Bronchial epithelial cell (primary cell): ENCODE results near the gene FNDC3A. TPM values are rescaled to one million over a fixed set of nuclear protein-coding genes. Genes with fewer than 3 reads are reported as not detected.
"Not testable (repeated sequence)": the region's sequence is repeated elsewhere in the genome, so short reads cannot be mapped to it uniquely, and the experiment has no call there.

ENCODE experiments used
- DNase-seq: peaks from one replicate; pipeline ENCODE4 v3.0.0-alpha.2; 2010; ENCODE audit warnings: low read depth
- FAIRE-seq: peaks from 2 replicates; lab custom pipeline; 2011; peaks lifted over from hg19 to GRCh38; lab: Jason Lieb, UNC
- H3K27me3 ChIP-seq: 2 replicates; pipeline ENCODE4 v1.5.1; 2011; ENCODE audit warnings: low read length; ENCODE audit not compliant: control insufficient read depth, insufficient read depth
- H3K36me3 ChIP-seq: 2 replicates; pipeline ENCODE4 v1.5.1; 2011; ENCODE audit warnings: low read length; ENCODE audit not compliant: control insufficient read depth, insufficient read depth
- H3K4me3 ChIP-seq: 2 replicates; pipeline ENCODE4 v1.5.1; 2011; ENCODE audit warnings: mild to moderate bottlenecking, low read depth, low read length, control low read depth
- total RNA-seq: library from RNA; depleted of rRNA; stranded (reverse); fragments of >200 nt; gene quantifications from 2 replicates; pipeline ENCODE4 v1.2.1, GENCODE V29; 2014
- TF ChIP-seq, protein P1 (sequence below): IDR thresholded peaks from 2 replicates; pipeline ENCODE4 v1.5.1; 2011; ENCODE audit warnings: mild to moderate bottlenecking, moderate library complexity, low read length, control low read depth, inconsistent platforms; ENCODE audit not compliant: insufficient read depth, severe bottlenecking

FNDC3A gene
- total RNA-seq, 1 donor from 2014 or later = 24.0 TPM

DNA sequence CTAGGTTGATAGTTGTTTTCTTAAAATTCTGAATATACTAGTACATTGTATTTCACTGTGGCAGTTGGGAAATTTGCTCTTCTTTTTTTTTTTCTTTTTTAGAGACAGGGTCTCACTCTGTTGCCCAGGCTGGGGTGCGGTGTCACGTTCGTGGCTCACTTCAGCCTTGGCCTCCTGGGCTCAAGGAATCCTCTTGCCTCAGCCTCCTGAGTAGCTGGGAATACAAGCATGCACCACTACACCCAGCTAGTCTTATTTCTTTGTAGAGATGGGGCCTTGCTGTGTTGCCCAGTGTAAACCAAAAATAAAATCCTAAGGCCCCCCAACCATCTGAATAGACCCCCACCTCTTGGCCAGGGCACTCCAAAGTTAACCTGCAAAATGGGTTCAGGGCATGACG is 79.3 kb downstream of the FNDC3A start:
- Histone ChIP-seq H3K27me3 (no peaks in the 10 kb centered on the region), H3K4me3 (no peak overlapping the region), H3K36me3 (no peaks in the 10 kb centered on the region)
- DNase-seq = no peak
- FAIRE-seq = no peak
- TF ChIP-seq, protein P1, sequence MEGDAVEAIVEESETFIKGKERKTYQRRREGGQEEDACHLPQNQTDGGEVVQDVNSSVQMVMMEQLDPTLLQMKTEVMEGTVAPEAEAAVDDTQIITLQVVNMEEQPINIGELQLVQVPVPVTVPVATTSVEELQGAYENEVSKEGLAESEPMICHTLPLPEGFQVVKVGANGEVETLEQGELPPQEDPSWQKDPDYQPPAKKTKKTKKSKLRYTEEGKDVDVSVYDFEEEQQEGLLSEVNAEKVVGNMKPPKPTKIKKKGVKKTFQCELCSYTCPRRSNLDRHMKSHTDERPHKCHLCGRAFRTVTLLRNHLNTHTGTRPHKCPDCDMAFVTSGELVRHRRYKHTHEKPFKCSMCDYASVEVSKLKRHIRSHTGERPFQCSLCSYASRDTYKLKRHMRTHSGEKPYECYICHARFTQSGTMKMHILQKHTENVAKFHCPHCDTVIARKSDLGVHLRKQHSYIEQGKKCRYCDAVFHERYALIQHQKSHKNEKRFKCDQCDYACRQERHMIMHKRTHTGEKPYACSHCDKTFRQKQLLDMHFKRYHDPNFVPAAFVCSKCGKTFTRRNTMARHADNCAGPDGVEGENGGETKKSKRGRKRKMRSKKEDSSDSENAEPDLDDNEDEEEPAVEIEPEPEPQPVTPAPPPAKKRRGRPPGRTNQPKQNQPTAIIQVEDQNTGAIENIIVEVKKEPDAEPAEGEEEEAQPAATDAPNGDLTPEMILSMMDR = no peak

DNA sequence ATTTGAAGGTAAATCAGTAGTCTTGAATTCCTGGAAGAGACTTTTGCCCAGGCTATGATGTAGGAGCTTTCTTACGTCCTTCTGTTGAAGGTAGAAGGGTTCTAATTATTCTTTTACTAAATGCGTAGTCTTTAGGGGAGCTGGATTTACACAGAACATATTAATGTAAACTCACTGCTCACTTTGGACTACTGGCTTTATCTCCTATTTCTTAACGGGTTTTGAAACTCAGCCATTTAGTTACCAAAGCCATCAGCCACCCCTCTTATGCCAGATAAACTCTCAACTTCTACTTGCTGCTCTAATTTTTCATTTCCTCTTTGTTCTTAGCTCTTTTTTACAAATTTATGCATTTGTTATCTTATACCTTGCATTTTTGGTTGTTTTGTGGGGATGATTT is 81.5 kb downstream of the FNDC3A start:
- DNase-seq = no peak
- TF ChIP-seq, protein P1 = no peak
- H3K36me3 ChIP-seq = no peaks in the 10 kb centered on the region
- H3K27me3 ChIP-seq = no peaks in the 10 kb centered on the region
- H3K4me3 ChIP-seq = no peak overlapping the region
- FAIRE-seq = no peak

DNA sequence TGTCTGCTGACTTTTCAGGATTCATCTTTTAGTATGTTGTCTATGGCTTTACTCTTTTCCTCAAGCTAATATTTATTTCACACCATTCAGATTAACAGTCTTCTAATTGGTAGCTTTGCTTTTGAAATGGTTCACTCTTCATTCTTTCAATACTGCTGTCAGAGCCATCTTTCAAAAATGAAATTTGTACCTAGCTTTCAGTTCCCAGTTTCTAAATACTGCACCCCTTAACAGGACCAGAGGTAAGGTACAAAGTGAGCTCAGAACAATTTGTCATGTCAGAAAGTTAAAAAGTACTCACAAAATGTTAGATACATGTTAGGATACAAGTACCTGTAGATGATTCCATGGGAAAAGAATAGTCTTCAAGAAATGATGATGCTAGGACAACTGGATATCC is 83.0 kb downstream of the FNDC3A start:
- FAIRE-seq = no peak
- H3K4me3 ChIP-seq = no peak overlapping the region
- H3K27me3 ChIP-seq = no peaks in the 10 kb centered on the region
- TF ChIP-seq, protein P1 = no peak
- no peak for DNase-seq
- no peaks in the 10 kb centered on the region for H3K36me3 ChIP-seq

DNA sequence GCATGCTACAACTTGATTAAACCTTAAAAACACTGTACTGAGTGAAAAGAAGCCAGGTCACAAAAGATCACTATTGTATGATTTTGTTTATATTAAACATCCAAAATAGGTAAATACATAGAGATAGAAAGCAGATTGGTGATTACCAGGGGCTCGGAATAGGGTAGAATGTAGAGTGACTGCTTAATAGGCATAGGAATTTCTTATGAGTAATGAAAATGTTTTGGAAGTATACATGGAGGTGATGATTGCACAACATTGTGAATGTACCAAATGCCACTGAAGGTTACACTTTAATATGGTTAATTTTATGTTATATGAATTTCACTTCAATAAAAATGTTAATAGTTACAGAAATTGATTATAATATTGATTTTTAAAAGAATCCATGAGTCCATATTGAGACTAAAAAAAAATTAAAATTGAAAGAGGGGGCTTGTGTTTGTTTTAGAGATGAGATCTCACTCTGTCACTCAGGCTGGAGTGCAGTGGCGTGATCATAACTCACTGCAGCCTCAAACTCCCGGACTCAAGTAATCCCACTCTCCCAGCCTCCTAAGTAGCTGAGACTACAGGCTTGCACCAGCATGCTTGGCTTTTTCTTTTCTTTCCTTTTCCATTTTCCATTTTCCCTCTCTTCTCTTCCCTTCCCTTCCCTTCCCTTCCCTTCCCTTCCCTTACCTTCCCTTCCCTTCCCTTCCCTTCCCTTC is 85.1 kb downstream of the FNDC3A start:
- TF ChIP-seq, protein P1 = no peak
- no peak for FAIRE-seq

DNA sequence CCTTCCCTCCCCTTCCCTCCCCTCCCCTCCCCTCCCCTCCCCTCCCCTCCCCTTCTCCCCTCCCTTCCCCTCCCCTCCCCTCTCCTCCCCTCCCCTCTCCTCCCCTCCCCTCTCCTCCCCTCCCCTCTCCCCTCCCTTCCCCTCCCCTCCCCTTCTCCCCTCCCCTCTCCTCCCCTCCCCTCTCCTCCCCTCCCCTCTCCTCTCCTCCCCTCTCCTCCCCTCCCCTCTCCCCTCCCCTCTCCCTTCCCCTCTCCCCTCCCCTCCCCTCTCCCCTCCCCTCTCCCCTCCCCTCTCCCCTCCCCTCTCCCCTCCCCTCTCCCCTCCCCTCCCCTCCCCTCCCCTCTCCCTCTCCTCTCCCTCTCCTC is 85.7 kb downstream of the FNDC3A start:
- not testable (repeated sequence) for DNase-seq, H3K36me3 ChIP-seq, FAIRE-seq, H3K4me3 ChIP-seq, H3K27me3 ChIP-seq

More for the DNA sequence above, 85.1 kb downstream of the FNDC3A start:
- DNase-seq = peak; percentile 71
- Histone ChIP-seq H3K27me3 (no peaks in the 10 kb centered on the region), H3K36me3 (no peaks in the 10 kb centered on the region), H3K4me3 (no peak overlapping the region)

DNA sequence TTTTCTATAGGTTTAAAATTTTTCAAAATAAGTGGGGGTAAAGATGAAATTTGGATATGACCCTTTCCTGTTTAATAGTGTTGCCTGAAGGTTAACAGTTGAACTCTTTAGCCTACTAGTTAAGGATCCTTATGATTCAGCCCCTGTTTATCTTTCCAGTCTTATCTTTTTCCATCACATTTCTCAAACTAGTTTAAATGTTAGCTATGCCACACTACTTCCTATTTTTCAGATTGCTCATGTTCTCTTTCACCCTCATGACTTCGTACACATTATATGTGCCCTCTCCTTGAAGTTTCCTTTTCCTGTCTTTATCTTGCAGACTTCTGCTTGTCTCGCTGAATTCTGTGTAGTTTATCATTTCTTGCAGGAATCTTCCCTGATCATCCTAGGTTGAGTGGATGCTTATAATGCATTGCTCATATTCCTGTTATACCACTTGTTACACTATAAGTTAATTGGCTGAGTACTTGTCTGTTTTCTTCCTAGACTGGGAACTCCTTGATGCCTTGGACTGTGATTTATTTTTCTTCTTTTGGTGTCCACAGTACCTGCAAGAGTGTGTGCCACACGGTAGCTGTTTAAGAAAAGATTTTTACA is 86.7 kb downstream of the FNDC3A start:
- TF ChIP-seq, protein P1 = no peak
- peak; percentile 49 for DNase-seq
- no peak overlapping the region for H3K4me3 ChIP-seq
- H3K36me3 ChIP-seq = no peaks in the 10 kb centered on the region
- H3K27me3 ChIP-seq = no peaks in the 10 kb centered on the region
- FAIRE-seq = no peak
